SK-N-SH treated with all-trans-retinoic acid at 6 μM for 48 hours (cell line): ENCODE results near the gene ADPRHL1.

ENCODE experiments used
- ARNTL ChIP-seq: fragments of 450-650 bp; formaldehyde crosslinking; IDR thresholded peaks from 2 replicates; pipeline ENCODE4 v1.5.0; 2020; ENCODE audit warnings: low read depth, mild to moderate bottlenecking, moderate library complexity, borderline replicate concordance
- BACH2 ChIP-seq: fragments of 250-450 bp; sonication (Bioruptor Pico); IDR thresholded peaks from 2 replicates; pipeline ENCODE4 v1.9.0; 2021; ENCODE audit warnings: mild to moderate bottlenecking, borderline replicate concordance
- CREB5 ChIP-seq: fragments of 250-450 bp; sonication (Bioruptor Pico); IDR thresholded peaks from 2 replicates; pipeline ENCODE4 v1.5.1; 2020; ENCODE audit warnings: low read depth, mild to moderate bottlenecking, moderate library complexity
- CSDC2 ChIP-seq: fragments of 250-450 bp; sonication (Bioruptor Pico); IDR thresholded peaks from 2 replicates; pipeline ENCODE4 v1.5.0; 2020; ENCODE audit warnings: mild to moderate bottlenecking, moderate library complexity
- ESRRG ChIP-seq: fragments of 250-450 bp; sonication (Bioruptor Pico); IDR thresholded peaks from 2 replicates; pipeline ENCODE4 v1.6.1; 2021; ENCODE audit warnings: mild to moderate bottlenecking
- ISL1 ChIP-seq: fragments of 250-450 bp; sonication (Bioruptor Pico); IDR thresholded peaks from 2 replicates; pipeline ENCODE4 v2.1.2; 2022; ENCODE audit warnings: mild to moderate bottlenecking, moderate library complexity
- PATZ1 ChIP-seq: fragments of 250-450 bp; sonication (Bioruptor Pico); IDR thresholded peaks from 2 replicates; pipeline ENCODE4 v1.8.0; 2020; ENCODE audit warnings: mild to moderate bottlenecking, moderate library complexity, borderline replicate concordance
- RARB ChIP-seq: fragments of 250-450 bp; sonication (Bioruptor Pico); IDR thresholded peaks from 2 replicates; pipeline ENCODE4 v1.8.0; 2021; ENCODE audit warnings: mild to moderate bottlenecking, moderate library complexity
- TCF4 ChIP-seq: fragments of 250-450 bp; sonication (Bioruptor Pico); IDR thresholded peaks from 2 replicates; pipeline ENCODE4 v1.8.0; 2021; ENCODE audit warnings: mild to moderate bottlenecking, moderate library complexity, borderline replicate concordance
- ZC3H10 ChIP-seq: fragments of 250-450 bp; sonication (Bioruptor Pico); IDR thresholded peaks from 2 replicates; pipeline ENCODE4 v1.5.1; 2021; ENCODE audit warnings: mild to moderate bottlenecking, moderate library complexity
- ZFP3 ChIP-seq: fragments of 250-450 bp; sonication (Bioruptor Pico); IDR thresholded peaks from 2 replicates; pipeline ENCODE4 v1.5.0; 2020; ENCODE audit warnings: mild to moderate bottlenecking, moderate library complexity
- ZNF565 ChIP-seq: fragments of 450-650 bp; formaldehyde crosslinking; conservative IDR thresholded peaks from 2 replicates; pipeline ENCODE4 v1.5.0; 2020; ENCODE audit warnings: low read depth, mild to moderate bottlenecking, moderate library complexity
- TF ChIP-seq, protein P1 (sequence below): fragments of 250-450 bp; sonication (Bioruptor Pico); IDR thresholded peaks from 2 replicates; pipeline ENCODE4 v1.5.1; 2021; ENCODE audit warnings: mild to moderate bottlenecking, moderate library complexity
- TF ChIP-seq, protein P2 (sequence below): fragments of 250-450 bp; sonication (Bioruptor Pico); IDR thresholded peaks from 2 replicates; pipeline ENCODE4 v1.8.0; 2021; ENCODE audit warnings: low read depth, mild to moderate bottlenecking, moderate library complexity, borderline replicate concordance

- no peak for TF ChIP-seq RARB (CRISPR knock-in tag)
- no peak for TF ChIP-seq PATZ1 (CRISPR knock-in tag)
- TF ChIP-seq TCF4 (CRISPR knock-in tag), result no peak
- TF ChIP-seq ARNTL (CRISPR knock-in tag), result no peak
- TF ChIP-seq, protein P1, sequence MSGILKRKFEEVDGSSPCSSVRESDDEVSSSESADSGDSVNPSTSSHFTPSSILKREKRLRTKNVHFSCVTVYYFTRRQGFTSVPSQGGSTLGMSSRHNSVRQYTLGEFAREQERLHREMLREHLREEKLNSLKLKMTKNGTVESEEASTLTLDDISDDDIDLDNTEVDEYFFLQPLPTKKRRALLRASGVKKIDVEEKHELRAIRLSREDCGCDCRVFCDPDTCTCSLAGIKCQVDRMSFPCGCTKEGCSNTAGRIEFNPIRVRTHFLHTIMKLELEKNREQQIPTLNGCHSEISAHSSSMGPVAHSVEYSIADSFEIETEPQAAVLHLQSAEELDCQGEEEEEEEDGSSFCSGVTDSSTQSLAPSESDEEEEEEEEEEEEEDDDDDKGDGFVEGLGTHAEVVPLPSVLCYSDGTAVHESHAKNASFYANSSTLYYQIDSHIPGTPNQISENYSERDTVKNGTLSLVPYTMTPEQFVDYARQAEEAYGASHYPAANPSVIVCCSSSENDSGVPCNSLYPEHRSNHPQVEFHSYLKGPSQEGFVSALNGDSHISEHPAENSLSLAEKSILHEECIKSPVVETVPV, result no peak
- no peak for TF ChIP-seq CREB5 (CRISPR knock-in tag)
- no peak for TF ChIP-seq CSDC2 (CRISPR knock-in tag)
- TF ChIP-seq ZFP3 (CRISPR knock-in tag), result no peak
- TF ChIP-seq, protein P2, sequence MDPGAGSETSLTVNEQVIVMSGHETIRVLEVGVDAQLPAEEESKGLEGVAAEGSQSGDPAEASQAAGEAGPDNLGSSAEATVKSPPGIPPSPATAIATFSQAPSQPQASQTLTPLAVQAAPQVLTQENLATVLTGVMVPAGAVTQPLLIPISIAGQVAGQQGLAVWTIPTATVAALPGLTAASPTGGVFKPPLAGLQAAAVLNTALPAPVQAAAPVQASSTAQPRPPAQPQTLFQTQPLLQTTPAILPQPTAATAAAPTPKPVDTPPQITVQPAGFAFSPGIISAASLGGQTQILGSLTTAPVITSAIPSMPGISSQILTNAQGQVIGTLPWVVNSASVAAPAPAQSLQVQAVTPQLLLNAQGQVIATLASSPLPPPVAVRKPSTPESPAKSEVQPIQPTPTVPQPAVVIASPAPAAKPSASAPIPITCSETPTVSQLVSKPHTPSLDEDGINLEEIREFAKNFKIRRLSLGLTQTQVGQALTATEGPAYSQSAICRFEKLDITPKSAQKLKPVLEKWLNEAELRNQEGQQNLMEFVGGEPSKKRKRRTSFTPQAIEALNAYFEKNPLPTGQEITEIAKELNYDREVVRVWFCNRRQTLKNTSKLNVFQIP (CRISPR knock-in tag), result no peak
- TF ChIP-seq ISL1 (CRISPR knock-in tag), result no peak
- TF ChIP-seq ESRRG, result no peak
- TF ChIP-seq BACH2 (CRISPR knock-in tag), result no peak
- TF ChIP-seq ZC3H10 (CRISPR knock-in tag), result no peak
- TF ChIP-seq ZNF565, result no peak
Measured at GRCh38 chr13:113428871-113429607, 24.2 kb downstream of the ADPRHL1 start.
